SU-DHL-6 (cell line): ENCODE measurements around the gene TSPAN17.

Source experiments
- EZH2phosphoT487 ChIP-seq: fragments of 200-600 bp; sonication (generic), shearing (Covaris generic); conservative IDR thresholded peaks from 2 replicates; pipeline ENCODE4 v1.6.1; 2018; ENCODE audit warnings: mild to moderate bottlenecking, antibody characterized with exemption, low read length, moderate library complexity, mixed read lengths
- TF ChIP-seq, protein P1 (sequence below): fragments of 200-600 bp; sonication (generic); IDR thresholded peaks from one replicate; pipeline ENCODE4 v1.5.1; 2017; ENCODE audit warnings: antibody characterized with exemption, mild to moderate bottlenecking, low read length, moderate library complexity; ENCODE audit not compliant: insufficient read depth, poor library complexity, severe bottlenecking

- TF ChIP-seq, protein P1, sequence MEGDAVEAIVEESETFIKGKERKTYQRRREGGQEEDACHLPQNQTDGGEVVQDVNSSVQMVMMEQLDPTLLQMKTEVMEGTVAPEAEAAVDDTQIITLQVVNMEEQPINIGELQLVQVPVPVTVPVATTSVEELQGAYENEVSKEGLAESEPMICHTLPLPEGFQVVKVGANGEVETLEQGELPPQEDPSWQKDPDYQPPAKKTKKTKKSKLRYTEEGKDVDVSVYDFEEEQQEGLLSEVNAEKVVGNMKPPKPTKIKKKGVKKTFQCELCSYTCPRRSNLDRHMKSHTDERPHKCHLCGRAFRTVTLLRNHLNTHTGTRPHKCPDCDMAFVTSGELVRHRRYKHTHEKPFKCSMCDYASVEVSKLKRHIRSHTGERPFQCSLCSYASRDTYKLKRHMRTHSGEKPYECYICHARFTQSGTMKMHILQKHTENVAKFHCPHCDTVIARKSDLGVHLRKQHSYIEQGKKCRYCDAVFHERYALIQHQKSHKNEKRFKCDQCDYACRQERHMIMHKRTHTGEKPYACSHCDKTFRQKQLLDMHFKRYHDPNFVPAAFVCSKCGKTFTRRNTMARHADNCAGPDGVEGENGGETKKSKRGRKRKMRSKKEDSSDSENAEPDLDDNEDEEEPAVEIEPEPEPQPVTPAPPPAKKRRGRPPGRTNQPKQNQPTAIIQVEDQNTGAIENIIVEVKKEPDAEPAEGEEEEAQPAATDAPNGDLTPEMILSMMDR = no peak
- no peak for TF ChIP-seq EZH2phosphoT487
These were observed 26.6 kb downstream of the TSPAN17 start for GRCh38 chr5:176673651-176674583.
